ENCODE results near the gene DEAF1. TPM values are rescaled to one million over a fixed set of nuclear protein-coding genes. Genes with fewer than 3 reads are reported as not detected.

The DEAF1 gene
- total RNA-seq, 1 experiment from 2014 or later: 70.5 TPM

- no peak for DNase-seq (ENCODE audit: low spot score)
- in situ Hi-C loops (cut with HindIII; ENCODE audit: low sequenced_read_pairs): no loop called here
Observed at GRCh38 chr11:722346-722811, 27.4 kb upstream of the DEAF1 start.

GRCh38 chr11:721741-722345, 26.8 kb upstream of the DEAF1 start:
- DNase-seq (ENCODE audit: low spot score): no peak

GRCh38 chr11:721247-721740, 26.3 kb upstream of the DEAF1 start:
- DNase-seq (ENCODE audit: low spot score): no peak
- in situ Hi-C loops (cut with HindIII; ENCODE audit: low sequenced_read_pairs): no loop called here

More at GRCh38 chr11:721741-722345, 26.8 kb upstream of the DEAF1 start:
- in situ Hi-C loops (cut with HindIII; ENCODE audit: low sequenced_read_pairs): no loop called here

- in situ Hi-C loops (cut with HindIII; ENCODE audit: low sequenced_read_pairs): no loop called here
- peak; percentile 27 for DNase-seq (ENCODE audit: low spot score)
Observed at GRCh38 chr11:720642-721246, 25.7 kb upstream of the DEAF1 start.

DNA sequence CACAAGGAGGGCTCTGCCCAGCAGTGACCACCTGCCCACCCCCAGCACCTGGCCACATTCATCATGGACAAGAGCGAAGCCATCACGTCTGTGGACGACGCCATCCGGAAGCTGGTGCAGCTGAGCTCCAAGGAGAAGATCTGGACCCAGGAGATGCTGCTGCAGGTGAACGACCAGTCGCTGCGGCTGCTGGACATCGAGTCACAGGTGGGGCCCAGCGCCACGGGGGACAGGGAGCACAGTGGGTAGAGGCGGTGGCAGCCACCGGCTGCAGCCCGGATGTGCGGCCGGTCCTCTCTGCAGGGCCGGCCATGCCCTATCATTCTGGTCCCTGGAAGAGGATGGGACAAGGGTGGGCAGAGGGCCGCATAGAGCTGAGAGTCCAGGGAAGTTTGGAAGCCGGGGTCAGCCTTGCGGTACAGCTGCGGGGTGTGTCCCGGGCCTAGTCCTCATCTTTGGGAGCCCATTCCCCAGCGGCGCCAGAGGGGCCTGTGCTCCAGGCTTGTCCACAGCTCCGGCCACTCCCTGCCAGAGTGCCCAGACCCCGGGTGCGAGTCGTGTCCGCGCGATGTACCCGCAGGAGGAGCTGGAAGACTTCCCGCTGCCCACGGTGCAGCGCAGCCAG, 25.1 kb upstream of the DEAF1 start:
- in situ Hi-C loops (cut with HindIII; ENCODE audit: low sequenced_read_pairs): no loop called here
- DNase-seq (ENCODE audit: low spot score): no peak

GRCh38 chr11:719214-720016, 24.4 kb upstream of the DEAF1 start:
- DNase-seq (ENCODE audit: low spot score): no peak
- in situ Hi-C loops (cut with HindIII; ENCODE audit: low sequenced_read_pairs): no loop called here

- in situ Hi-C loops (cut with HindIII; ENCODE audit: low sequenced_read_pairs): no loop called here
- DNase-seq (ENCODE audit: low spot score): no peak
Observed at GRCh38 chr11:714436-714835, 19.4 kb upstream of the DEAF1 start.

DNA sequence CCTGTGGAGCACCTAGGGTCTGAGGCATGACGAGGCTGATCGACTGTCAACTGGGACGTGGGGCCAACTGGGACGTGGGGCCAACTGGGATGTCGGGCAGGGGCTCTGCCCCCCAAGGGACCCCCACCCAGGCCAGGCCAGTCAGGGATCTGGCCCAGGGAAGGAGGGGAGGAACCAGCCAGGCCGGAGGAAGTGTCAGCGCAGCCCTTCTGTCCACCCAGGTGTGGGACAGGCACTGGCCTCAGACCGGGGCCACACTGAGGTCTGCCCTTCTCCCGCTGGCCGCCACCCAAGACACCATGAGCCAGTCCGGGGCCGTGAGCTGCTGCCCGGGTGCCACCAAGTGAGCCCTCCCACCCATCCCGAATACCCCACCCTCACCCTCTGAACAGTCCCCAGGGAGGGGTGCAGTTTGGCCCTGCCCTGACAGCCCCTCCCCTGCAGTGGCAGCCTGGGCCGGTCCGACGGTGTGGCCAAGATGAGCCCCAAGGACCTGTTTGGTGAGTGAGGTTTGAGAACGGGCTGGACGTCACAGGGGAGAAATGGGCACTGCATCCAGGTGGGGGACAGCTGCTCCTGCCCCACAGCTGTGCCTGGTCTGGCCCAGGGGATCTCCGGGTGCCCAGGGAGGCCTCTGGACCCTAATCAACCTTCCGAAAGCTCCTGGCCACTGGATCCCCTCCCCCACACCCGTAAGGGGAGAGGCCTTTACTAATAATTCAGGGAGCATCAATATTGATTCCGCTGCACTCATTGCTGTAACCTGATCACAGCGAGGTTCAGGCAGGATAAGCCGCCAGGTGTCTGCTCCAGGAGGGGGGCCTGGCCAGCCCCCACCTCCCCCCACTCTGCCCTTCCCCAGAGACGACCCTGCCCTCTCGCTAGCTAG, 14.3 kb upstream of the DEAF1 start:
- in situ Hi-C loops (cut with HindIII; ENCODE audit: low sequenced_read_pairs): no loop called here
- DNase-seq (ENCODE audit: low spot score): no peak

DNA sequence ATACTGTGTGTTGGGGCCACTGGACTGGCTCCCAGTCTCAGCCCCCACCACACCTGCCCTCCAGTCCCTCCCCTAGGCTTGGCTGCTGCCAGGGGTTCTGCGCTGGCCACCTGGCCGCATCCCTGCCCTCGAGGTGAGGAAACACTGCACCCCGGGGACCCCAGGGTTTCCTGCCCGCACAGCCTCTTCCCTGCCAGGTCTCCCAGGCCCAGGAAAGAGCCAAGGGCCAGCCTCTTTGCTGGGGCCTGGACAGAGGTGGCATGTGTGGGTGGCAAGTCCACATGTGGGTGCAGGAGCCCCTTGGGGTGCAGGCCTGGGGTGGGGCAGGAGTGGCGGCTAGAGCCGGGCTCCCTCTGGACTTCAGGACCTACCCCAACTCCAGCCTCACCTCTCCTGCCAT, 13.5 kb upstream of the DEAF1 start:
- no peak for DNase-seq (ENCODE audit: low spot score)
- in situ Hi-C loops (cut with HindIII; ENCODE audit: low sequenced_read_pairs): no loop called here

DNA sequence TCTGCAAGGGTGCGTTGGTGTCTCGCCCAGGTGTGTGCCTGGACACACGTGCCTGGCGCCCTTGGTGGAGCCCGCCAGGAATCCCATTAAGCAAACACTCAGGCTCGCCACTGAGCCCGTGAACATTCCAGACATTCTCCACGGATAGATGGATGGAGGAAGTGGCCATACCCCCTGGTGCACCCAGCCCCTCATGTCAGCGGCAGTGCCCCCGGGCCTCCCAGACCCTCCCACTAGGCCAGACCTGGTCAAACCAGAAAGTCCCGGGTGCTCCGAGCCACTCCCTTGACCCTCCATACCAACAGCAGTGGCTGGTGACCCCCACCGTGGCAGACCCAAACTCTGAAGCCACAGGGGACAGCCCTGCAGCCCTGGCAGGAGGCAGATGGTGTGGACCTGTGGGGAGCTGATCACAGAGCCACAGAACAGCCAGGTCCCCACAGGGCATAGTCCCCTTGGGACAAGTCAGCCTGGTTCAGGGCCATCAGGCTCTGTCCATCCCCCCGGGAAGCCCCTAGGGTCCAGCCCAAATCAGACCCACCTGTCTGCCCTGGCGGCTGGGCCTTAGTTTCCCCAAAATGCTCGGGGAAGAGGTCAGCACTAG, 12.9 kb upstream of the DEAF1 start:
- no peak for DNase-seq (ENCODE audit: low spot score)
- in situ Hi-C loops (cut with HindIII; ENCODE audit: low sequenced_read_pairs): no loop called here

- DNase-seq (ENCODE audit: low spot score): no peak
- in situ Hi-C loops (cut with HindIII; ENCODE audit: low sequenced_read_pairs): no loop called here
Observed at GRCh38 chr11:706957-707816, 12.2 kb upstream of the DEAF1 start.

DNA sequence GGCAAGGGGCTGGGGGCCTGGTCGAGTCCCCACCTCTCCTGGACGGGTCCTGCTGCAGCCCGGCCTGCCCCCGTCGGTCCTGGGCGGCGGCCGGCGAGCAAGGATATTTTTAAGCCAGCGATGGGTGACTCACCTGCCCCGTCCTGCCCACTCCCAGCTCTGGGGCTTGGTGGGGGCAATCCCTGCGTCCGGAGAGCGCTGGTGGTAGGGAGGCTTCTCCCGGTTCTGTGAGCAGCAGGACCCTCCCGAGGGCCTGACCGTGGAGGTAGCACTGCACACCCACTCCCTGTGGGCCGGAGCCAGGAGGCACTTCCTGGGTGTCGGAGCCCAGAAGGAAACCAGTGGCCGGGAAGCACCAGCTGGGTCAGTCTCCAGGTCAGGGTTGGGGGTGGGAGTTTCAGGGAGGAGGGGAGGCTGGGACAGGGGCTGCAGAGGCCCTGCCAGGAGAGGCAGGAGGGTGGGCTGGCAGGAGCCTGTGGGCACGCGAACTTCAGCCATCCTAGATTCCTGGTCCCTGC, 11.5 kb upstream of the DEAF1 start:
- DNase-seq (ENCODE audit: low spot score): no peak
- in situ Hi-C loops (cut with HindIII; ENCODE audit: low sequenced_read_pairs): no loop called here

- in situ Hi-C loops (cut with HindIII; ENCODE audit: low sequenced_read_pairs): no loop called here
- DNase-seq (ENCODE audit: low spot score): no peak
Observed at GRCh38 chr11:705646-706438, 10.8 kb upstream of the DEAF1 start, which contains the start of gene EPS8L2. Gene EPS8L2 (plus strand): TSS chr11:706231. CDS start chr11:709408, 3,177 bp downstream.

DNA sequence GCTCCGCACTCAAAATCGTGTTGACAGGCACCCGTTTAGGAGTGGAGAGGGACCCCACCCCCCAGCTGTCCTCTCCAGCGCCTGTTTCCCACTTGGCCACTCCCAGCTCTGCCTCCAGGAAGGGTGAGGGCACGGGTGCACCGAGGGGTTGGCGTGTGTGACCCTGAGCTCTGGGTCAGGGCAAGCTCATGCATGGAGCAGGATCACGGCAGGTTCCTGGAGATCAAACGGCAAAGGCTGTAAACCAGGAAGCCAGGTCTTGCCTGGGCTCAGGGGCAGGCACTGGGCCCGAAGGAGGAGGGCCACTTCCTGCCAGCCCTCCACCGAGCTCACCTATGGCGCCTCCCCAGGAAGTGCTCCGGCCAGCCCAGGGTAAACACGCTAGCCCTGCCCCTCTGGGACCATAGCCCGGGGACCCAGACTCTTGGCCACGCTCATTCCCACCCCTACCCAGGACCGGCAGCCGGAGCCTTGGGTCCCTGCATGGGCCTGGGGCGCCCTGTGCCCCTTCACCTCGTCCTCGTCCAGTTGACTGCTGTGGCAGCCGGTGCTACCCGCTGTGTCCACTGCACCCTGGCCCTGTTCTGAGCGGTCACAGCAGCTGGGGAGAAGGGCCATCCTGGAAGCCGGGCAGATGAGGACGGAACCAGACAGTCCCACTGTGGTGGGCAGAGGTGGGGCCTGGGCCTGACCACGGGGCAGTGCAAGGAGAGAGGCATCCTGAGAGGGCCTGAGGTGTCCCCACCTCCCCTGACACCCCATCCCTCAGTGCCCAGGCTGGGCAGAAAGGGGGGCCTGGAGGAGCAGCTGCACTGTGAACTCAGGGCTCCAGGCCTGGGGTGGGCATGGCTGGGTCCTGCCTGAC, 10.0 kb upstream of the DEAF1 start:
- no peak for DNase-seq (ENCODE audit: low spot score)
- in situ Hi-C loops (cut with HindIII; ENCODE audit: low sequenced_read_pairs): no loop called here

GRCh38 chr11:704228-704674, 9.2 kb upstream of the DEAF1 start:
- DNase-seq (ENCODE audit: low spot score): no peak
- in situ Hi-C loops (cut with HindIII; ENCODE audit: low sequenced_read_pairs): no loop called here

GRCh38 chr11:703506-703905, 8.5 kb upstream of the DEAF1 start:
- in situ Hi-C loops (cut with HindIII; ENCODE audit: low sequenced_read_pairs): no loop called here
- DNase-seq (ENCODE audit: low spot score): peak; percentile 12
